ENCODE measurements around the gene SLC6A3.
"Not testable (repeated sequence)": the region's sequence is repeated elsewhere in the genome, so short reads cannot be mapped to it uniquely, and the experiment has no call there.

The SLC6A3 gene

DNA sequence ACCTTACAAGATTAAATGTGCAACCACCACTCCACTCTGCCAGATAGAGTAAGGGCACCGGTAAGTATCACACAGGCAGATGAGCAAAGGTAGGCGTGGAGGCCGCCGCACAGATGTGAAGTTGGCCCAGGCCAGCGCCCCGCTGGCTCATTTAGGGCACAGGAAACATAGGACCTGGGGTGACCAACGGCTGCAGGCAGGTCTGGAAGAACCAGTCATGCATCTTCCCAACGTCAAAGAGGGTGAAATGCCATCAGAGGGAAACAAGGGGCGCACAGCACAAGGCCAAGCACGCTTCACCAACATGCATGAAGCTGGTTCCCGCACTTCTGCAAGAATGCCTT is 31.7 kb upstream of the SLC6A3 start:
- DNase-seq, result no peak

DNA sequence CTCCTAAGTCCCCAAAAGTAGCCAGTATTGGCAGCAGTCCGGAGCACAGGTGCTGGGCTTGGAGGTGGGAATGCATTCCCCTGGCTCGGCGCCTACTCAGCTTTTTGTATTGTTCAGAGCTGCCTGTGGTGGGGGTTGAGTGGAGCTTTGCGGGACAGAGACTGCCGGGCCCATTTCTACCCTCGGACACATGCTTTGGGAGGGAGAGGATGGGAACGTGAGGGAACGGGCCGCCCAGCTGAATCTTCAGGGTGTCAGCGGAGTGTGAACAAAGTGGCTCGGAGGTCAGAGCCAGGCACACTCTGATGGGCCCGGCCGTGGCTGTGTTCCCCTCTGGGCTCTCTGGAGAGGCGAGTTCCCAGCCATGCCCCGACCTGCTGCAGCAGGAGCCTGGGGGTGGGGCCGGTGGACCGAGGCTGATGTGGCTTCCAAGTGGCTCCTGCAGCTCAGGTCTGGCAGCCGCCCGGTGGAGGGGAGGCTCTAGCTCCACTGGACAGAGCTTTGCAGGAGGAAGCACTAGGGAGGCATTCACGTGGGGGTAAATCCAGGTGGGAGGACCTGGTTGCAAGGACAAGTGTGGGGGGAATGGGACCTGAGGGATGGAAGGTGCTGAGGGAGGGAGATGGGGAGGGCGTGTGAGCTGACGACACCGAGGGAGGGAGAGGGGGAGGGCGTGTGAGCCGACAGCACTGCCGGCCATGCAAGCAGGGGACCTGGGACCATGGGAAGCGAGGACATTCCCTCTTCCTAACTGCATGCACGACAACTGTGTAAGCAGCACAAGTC is 31.1 kb upstream of the SLC6A3 start:
- no peak for DNase-seq

DNA sequence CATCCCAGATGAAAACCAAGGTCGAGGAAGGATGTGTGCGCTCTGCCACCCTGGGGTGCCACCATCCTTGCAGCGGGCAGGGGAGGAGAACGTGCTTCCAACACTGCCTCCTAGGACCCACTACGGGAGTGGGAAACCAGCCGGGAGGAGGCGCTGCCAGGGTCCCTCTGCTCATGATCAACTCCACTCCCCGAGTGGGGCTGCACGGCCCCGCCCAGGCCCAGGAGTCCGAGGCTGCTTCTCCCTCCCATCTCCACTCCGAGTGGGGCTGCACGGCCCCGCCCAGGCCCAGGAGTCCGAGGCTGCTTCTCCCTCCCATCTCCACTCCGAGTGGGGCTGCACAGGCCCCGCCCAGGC is 30.3 kb upstream of the SLC6A3 start:
- DNase-seq, result not testable (repeated sequence)

DNA sequence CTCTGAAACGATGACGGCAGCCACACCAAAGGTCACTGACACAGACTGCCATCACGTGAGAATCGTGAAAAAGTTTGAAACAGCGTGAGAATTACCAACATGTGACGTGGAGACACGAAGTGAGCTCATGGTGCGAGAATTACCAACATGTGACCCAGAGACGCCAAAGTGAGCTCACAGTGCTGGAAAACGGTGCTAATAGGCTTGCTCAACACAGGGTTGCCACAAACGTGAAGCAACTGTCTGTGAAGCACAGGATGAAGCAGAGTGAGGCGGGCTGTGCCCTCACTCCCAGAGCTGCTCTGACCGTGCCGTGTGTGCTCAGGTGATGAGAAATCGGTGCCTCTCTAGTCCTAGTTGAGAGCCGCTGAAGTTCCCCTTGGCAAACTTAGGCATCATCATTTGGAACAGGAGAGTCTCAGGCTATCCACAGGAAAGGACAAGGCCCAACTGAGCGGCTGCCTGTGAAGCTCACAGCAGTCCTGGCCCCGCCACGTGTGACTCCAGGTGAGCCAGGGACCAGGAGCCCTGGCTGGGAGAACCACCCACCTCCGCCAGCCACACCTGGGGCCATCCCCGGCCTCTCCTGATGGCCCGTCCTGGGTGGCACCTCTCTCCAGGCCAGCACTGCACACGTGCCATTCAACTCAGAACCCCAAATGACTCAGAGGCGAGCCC is 29.8 kb upstream of the SLC6A3 start:
- no peak for DNase-seq

DNA sequence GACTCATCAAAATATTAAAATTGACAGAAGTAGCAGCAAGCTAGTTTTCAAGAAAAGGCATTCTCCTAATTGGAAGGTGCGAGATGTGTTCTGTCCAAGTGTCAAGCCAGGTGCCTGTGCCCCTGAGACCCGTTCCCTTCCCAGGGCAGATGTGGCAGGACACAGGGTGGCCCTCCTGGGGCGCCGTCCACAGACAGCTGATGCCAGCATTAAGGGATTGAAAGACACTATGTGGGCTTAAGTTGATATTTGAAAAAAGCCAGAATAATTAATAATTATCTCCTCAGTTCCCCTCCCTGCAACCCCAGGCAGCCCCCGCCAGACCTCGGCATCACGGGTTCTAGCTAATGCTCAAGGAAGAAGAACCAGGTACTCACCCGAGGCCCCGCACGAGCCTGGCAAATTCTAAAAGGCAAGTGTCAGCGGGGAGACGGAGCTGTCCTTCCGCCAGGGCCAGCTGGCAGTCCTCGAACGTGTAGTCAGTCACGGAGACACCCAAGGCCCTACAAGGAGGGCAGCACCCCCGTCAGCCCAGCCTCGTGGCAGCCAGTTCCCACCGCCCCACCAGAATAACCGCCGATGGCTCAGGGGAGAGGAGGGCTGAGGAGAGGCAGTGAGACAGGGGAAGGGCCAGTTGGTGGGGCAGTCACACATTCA is 29.1 kb upstream of the SLC6A3 start:
- DNase-seq, result no peak

DNA sequence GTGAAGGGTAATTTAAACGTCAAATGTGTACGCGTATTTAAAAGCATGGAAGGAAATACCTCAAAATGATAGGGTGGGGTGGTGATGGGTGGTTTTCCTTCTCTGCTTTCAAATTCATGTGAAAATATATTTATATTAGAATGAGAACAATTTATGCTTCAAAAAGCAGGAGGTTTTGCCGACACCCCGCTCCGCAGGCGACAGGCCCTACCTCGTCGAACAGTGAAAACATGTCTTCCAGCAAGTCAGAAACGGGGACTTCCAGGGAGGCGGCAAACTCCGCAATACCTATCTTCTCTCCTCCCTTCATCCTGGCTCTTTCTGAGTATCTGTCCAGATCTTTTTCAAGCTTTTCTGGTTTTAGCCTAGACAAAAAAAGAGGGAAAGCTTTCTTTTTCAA is 28.5 kb upstream of the SLC6A3 start:
- no peak for DNase-seq

DNA sequence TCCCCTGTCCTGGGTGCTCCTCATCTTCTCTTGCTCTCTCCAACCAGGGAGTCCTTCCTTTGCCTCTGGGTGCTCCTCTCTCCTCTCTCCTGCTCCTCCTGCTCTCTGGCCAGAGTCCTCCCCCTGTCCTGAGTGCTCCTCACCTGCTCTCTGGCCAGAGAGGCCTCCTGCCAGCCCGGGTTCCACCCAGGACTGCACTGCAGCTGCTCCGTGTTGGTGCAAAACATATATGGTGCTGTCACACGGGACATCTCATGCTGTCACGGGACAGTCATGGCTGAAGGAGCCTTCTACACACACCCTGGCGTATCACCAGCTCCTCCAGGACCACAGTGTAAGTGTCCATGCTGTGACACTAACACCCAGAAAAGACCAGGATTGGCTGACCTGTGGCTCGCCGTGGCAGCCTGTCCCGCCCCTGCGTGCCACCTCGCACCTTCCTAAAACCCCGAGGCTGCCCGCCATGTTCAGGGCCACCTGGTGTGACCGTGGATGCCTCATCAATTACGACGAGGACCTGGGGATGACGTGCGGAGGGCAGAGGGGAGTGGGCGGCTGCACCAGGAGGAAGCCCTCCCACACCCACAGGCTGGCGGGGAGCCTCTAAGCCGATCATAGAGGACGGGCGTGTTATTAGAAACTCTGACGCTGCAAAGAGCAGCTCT is 27.9 kb upstream of the SLC6A3 start:
- no peak for DNase-seq

DNA sequence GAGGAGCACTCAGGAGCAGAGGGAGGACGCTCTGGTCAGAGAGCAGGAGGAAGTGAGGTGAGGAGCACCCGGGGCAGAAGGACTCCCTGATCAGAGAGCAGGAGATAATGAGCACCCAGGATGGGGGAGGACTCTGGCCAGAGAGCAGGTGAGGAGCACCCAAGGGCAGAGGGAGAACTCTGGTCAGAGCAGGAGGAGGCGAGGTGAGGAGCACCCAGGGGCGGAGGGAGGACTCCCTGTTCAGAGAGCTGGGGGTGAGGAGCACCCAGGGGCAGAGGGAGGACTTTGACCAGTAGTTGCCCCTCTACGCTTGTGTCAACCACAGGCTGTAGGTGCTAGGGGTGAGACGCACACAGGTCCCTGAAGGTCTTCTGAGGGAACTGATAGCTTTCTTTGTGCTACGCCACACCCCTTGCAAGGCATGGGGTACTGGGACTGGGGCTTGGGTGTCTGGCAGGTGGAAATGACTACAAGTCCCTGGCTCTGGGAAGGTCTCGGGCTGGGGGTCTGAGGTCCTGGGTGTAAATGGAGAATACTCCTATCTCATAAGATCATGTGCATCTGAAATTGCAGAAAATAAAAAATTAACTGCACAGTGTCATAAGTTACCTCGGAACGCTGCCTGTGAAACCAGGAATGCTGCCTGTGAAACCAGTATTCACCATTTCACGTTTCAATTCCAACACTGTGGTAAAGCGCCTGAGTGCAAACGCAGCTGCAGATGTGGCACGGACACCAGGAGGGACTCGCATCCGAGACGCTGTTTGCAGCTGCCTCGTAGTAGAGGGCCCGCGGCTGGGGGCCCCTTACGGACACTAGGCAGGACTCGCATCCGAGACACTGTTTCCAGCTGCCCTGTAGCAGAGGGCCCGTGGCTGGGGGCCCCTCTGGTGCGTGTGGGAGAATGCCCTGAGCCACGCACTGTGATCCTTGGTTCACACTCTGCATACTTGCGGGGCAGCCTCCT is 27.0 kb upstream of the SLC6A3 start:
- DNase-seq, result no peak

DNA sequence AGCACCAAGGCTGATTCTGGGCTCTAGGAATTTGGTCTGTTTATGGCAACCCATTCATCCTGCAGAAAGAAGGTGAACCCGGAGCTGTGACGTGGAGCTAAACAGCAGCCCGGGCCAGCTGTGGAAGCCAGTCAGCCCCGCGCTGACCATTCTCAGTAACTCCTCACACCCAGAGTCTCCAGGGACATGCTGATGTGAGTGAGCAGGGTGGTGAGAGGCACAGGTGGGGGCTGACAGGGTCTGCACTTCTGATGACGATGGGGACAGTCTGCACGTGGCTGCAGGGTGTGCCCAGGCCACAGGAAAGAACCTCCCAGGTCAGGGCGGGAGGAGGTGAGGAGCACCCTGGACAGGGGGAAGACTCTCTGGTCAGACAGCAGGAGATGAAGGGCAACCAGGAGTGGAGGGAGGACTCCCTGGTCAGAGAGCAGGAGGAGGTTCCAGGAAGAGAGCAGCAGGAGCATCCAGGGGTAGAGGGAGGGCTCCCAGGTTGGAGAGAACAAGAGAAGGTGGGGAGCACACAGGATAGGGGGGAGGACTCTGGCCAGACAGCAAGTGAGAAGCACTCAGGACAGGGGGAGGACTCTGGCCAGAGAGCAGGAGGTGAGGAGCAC is 26.1 kb upstream of the SLC6A3 start:
- DNase-seq, result no peak

DNA sequence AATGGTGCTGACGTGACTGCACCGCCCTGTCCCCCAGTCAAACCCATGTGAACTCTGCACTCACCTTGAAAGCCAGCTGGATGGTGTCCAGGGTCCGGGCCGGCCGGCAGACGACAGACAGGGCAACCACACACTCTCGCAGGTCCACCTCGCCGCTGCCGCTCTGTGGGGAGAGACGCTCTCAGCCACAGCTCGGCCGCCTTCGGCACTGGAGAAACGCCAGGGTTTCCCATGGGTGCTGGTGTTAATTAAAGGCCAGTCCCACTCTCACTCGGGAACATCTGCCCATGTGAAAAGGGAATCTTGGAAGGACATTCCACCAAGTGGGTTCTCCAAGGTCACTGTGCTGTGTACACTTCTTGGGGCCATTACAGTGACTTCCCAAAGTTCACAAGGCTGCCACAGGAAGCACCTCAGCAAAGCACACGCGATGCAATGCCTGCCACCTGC is 25.5 kb upstream of the SLC6A3 start:
- DNase-seq, result no peak

DNA sequence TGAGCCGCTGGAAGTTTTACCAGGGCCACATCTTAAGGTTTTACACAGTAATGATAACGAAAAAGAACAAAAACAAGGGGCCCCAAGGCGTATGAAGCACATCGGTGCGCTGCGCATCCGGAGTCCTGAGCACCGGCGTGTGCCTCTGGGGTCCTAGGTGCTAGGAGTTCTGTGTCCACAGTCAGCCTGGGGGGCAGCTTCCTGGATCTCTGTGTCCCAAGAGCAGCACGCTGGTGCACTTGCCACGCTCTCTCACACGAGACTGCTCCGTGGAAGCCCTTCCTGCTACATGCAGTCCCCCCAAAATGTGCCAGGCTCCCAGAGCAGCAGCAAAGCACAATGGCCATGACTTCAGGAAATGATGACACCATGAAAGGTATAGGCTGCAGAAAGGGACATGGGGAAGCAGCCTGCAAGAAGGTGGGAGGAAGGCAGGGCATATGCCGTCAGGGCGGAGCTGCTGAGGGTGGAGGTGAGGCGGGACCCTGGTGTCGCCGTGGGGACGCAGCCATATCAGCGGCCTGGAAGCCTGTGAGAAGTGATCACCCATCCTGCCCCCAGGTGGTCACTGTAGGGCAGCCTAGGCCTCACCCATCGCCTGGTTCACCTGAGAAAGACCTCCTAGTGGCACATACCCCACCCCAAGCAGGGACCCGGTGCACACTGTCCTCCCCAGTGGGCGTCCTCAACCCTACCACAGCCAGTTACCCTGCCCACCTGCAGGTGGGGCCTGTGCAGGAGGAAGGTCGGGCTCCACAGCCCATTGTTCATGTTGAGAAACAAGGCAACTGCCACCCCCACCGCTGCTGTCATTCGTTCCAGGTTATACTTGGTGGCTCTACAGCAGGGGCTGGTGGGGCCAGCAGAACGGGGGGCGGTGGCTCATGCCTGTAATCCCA is 23.6 kb upstream of the SLC6A3 start:
- no peak for DNase-seq

DNA sequence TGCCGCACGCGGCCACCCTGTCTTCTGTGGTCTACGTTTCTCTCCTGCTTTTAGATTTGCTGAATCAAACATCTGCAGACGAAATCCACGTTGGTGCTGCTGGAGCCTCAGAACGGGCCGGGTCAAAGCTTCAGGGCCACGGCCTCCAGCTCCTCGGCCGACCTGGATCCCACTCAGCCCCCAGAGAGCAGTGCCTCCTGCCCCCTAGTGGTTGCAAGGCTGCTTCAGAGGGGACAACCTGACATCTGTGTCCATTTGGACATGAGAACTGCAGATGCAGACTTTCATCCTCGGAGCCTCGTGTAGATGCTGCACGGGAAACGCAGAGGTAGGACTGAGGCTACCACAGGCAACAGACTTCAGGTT is 23.0 kb upstream of the SLC6A3 start:
- no peak for DNase-seq

DNA sequence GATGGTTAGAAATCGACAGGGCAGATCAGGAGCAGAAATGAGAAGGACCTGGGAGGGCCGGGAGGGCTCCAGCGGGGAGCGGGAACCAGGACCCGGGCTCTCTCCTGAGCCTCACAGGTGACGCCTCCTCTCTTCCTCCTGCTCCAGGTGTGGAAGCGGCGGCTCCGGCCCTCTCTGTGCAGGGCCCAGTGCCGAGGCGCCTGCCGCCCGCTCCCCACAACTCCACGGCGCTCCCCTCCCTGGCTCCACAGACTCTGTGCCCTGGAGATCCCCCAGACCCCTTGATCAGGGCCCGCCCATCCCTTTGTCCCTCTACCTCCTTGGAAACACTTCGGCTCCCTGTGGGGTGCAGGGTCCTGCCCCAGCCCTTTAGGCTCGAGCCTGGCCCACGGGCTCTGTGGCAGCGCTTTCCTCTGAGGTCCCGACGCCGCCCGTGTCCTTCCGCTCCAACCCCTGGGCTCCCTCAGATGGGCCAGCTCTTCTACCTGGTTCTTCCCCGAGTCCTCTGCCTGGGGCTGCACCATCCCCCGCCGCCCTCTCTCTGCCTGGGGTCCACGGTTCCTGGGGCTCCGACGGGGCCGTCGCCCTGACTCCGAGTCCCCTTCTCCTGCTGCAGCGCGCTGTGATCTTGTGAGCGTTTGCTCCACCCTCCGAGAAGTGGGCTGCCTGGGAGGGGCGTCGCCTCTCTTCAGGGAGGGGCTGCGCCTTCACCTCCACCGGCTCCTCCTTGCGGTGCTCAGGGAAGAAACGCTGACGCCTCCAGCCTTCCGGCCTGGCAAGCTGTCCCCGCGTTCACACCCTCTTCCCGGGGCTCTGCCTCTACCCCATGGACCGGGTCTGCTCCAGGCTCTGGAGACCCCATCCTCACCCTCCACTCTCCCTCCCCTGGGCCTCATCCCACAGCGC is 22.4 kb upstream of the SLC6A3 start:
- no peak for DNase-seq

DNA sequence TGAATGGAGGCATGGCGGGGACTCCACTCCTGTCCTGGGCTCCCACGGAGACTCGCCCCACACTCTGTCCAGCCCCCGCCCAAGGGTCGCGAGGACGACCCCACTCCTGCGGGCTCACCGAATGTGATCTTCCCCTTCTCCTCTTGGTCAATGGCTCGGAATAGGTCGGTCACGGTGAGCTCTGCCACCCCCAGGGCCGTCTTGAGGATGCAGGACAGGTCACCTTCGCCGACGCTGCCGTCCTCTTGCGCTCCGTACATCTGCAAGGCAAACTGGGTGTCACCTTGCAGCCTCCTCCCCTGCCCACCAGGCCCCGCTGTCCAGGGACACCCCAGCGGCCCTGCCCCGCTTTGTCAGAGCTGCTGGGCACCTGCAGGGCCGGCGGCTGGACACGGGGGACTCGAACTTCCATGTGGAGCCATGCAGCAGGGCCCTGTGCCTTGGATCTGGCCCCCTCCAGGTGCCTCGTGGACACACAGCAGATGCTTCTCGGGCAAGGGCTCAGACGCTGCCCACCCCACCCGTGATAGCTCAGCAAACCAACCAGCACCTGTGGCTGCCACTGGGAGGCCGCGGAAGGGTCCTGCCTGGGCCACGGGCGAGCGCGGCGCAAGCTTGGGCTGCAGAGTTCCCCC is 21.5 kb upstream of the SLC6A3 start:
- no peak for DNase-seq

DNA sequence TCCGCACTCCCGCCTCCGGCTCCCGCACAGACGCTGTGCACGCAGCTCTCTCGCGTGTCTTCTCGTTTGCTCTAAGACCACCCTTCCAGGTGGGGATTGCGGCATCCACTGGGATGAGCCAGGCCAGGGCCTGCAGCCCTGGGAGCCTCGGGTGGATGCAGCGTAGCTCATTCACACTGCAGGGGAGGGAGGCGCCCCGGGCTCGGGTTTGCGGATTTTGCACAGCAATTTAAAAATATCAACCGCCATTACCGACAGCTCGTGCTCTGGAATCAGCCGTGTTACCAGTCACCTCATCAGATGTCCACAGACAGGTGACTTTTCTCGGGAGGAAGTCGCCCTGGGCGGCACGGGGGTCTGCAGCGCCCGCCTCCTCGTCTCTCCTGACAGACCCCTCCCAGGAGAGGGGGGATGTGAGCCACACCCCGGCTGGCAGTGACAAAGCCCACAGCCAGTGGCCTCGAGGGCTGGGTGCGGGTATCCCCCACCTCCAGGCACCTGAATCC is 20.8 kb upstream of the SLC6A3 start:
- DNase-seq, result no peak

DNA sequence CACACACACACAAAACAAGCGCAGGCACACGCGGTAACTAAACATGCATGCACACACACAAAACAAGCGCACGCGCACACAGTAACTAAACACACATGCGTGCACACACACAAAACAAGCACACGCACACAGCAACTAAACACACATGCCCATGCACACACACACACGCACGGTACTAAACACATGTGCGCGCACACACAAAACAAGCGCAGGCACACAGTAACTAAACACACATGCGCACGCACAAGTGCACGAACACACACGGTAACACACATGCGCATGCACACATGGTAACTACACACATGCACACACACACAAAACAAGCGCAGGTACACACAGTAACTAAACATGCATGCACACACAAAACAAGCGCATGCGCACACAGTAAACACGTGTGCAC is 19.9 kb upstream of the SLC6A3 start:
- DNase-seq, result no peak

DNA sequence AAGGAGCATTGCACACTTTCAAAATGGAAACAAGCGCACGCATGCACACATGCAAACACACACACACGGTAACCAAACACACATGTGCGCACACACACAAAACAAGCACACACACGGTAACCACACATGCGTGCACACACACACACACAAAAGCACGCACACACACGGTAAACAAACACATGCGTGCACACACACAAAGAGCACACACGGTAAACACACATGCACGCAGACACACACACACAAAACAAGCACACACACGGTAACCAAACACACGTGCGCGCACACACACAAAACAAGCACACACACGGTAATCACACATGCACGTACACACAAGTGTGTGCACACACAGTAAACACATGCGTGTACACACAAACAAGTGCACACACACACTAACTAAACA is 19.3 kb upstream of the SLC6A3 start:
- DNase-seq, result no peak

DNA sequence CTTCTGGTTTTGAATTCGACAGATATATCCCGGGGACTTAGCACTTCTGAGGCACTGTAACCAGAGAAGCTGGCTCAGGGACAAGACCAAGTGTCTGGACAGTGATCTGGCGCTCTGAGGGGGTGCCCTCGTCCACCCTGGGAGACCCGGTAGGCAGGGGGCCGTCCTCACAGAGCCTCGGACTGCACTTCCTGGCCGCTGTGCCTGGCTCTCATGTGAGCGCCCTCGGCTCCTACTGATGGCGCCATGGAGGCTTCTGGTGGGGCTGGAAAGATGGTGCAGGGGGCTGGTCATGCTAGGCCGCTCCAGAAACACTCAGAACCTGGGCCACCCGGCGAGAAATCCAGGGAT is 18.8 kb upstream of the SLC6A3 start:
- DNase-seq, result no peak

DNA sequence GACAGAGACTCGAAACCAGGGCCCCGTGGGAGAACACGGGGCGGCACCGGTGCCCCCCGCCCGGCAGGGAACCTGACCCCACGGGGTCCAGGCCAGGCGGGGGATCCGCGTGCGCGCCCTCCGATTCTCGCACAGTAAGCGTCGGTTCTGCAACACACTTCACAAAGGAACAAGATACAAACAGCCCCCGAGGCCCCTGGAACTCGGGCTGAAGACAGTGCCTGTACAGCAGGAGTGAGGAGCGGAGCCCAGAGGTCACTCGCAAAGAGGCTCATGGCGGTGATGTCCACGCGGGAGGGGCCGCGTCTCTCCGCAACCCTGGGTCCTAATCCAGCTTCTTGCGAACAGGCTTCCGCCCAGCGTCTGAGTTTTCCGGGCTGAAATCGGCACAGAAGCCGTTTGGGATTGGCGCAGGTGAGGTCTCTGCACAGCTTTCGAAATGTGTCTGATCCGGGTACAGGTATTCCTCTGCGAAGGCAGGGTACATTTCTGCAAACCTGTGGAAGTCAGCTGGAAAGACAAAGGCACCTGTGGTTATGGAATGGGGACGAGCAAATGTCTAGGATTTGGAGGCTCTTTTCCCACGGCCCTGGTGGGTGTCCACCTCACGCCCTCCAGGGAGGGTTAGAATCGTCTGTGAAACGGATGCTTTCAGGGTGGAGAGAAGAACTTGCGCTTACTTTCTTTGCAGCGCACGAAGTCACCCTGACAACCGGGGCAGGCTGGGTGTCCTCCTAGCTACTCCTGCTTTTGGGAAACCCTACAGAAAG is 18.3 kb upstream of the SLC6A3 start:
- no peak for DNase-seq
